Stimulated activated CD4-positive, alpha-beta T cell treated with anti-CD3 and anti-CD28 coated beads, Interleukin-2, amount 100 ng/mL, for 24 hours (primary cell): Measurements from ENCODE around the gene PGA5.

Experiments
- DNase-seq, 2 donors: peaks; one replicate each; pipeline ENCODE4 v3.0.0-alpha.2; 2020

PGA5 gene

DNA sequence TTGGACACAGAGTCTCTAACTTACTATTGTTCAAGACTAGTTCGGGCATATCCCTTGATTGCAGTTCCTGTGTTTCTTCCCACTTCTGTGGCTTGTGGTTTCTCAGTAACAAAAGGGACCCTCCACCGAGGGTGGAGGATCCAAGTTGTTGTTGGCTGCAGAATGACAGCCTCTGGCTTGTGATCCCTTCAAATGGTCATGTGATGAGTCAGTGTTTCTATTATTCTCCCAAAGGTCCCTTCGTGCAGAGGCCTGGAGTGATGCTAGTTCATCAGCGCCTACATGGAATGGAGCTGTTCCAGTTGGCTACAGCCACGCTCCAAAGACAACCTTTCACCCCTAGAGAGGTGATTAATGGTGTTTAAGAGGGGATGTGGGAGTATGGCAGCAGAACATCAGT is 56.8 kb downstream of the PGA5 start:
- no peak for DNase-seq

DNA sequence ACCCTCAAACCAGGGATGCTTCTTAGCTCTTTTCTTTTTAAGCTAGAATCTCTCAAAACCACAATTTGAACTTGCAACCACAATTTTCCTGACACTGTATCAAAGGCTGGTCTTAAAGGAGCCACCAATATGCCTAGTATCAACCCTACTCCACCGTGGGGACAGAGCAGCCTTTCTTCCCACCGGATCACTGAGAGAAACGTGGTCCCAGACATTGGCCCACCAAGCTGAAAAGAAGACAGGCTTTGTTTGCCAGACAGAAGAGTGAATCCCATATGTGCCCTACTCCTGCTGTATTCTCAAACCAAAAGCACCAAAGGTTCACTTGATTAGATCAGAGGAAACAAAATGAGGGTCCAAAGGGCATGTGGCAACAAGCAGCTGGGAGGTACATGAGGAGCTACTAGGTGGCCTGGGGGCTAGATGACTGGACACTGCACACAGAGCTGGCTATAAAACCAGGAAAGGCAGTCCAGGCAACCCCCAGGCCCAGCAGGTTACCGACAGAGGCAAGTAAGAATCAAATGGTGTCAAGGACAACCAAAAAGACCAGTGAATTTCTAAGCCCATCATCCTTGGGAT is 57.8 kb downstream of the PGA5 start:
- no peak for DNase-seq
